CD14-positive monocyte (primary cell): ENCODE results near the gene ZIC5. TPM values are rescaled to one million over a fixed set of nuclear protein-coding genes. Genes with fewer than 3 reads are reported as not detected.

Experiments
- DNase-seq, 3 donors: peaks; one replicate each; pipeline ENCODE4 v3.0.0-alpha.2; 2011 to 2022
- H2AFZ ChIP-seq: 2 replicates; pipeline ENCODE4 v1.6.0; 2012; ENCODE audit warnings: mild to moderate bottlenecking, low read depth, low read length, inconsistent platforms; ENCODE audit not compliant: insufficient read depth, poor library complexity, severe bottlenecking
- H3K27ac ChIP-seq, 2 donors: 1 replicate in 1 of 2; 2 replicates in 1 of 2; pipeline ENCODE4 v1.5.1; 2012 to 2013; ENCODE audit warnings: low read length in 2 of 2, control low read depth in 1 of 2, inconsistent platforms in 1 of 2, low read depth in 1 of 2, mild to moderate bottlenecking in 1 of 2
- H3K27me3 ChIP-seq, 2 donors: one replicate each; pipeline versions ENCODE4 v1.6.0 to v1.6.1; 2011 to 2013; ENCODE audit warnings: low read length in 2 of 2; ENCODE audit not compliant: control insufficient read depth in 2 of 2, insufficient read depth in 2 of 2
- H3K36me3 ChIP-seq, 2 donors: replicated peaks in 1 of 2; 1 replicate in 1 of 2; 2 replicates in 1 of 2; pipeline versions ENCODE4 v1.5.1 to v1.6.1; 2012 to 2013; ENCODE audit warnings: low read length in 2 of 2, control low read depth in 1 of 2, inconsistent platforms in 1 of 2, mild to moderate bottlenecking in 1 of 2; ENCODE audit not compliant: insufficient read depth in 2 of 2, control insufficient read depth in 1 of 2
- H3K4me1 ChIP-seq, 2 donors: 1 replicate in 1 of 2; 2 replicates in 1 of 2; pipeline versions ENCODE4 v1.5.1 to v1.6.1; 2012 to 2013; ENCODE audit warnings: low read length in 2 of 2, control low read depth in 1 of 2, inconsistent platforms in 1 of 2, mild to moderate bottlenecking in 1 of 2, moderate library complexity in 1 of 2; ENCODE audit not compliant: insufficient read depth in 2 of 2, control insufficient read depth in 1 of 2
- H3K4me2 ChIP-seq: replicated peaks from 2 replicates; pipeline ENCODE3; 2012; ENCODE audit warnings: low read length, moderate library complexity, mild to moderate bottlenecking; ENCODE audit not compliant: poor library complexity, severe bottlenecking; ENCODE audit errors: extremely low read depth
- H3K4me3 ChIP-seq, 3 experiments: fragments of 200-600 bp in 1 of 3; sonication (generic) in 1 of 3; replicated peaks in 1 of 3; 1 replicate in 2 of 3; 2 replicates in 1 of 3; pipeline ENCODE4 v1.5.1; 2011 to 2013; ENCODE audit warnings: low read length in 3 of 3, mild to moderate bottlenecking in 3 of 3, control low read depth in 2 of 3, low read depth in 2 of 3, inconsistent platforms in 1 of 3, moderate library complexity in 1 of 3
- H3K79me2 ChIP-seq: 2 replicates; pipeline ENCODE4 v1.6.0; 2012; ENCODE audit warnings: mild to moderate bottlenecking, control low read depth, inconsistent platforms, low read length, moderate library complexity; ENCODE audit not compliant: insufficient read depth
- H3K9ac ChIP-seq: 2 replicates; pipeline ENCODE4 v1.6.0; 2017; ENCODE audit warnings: low read length, mild to moderate bottlenecking; ENCODE audit not compliant: insufficient read depth, poor library complexity, severe bottlenecking
- H3K9me3 ChIP-seq, 2 donors: replicated peaks in 1 of 2; 1 replicate in 1 of 2; 2 replicates in 1 of 2; pipeline versions ENCODE4 v1.5.1 to v1.6.1; 2012 to 2013; ENCODE audit warnings: low read length in 2 of 2, control low read depth in 1 of 2; ENCODE audit not compliant: control insufficient read depth in 1 of 2, insufficient read depth in 1 of 2
- H4K20me1 ChIP-seq: 2 replicates; pipeline ENCODE4 v1.6.0; 2012; ENCODE audit warnings: mild to moderate bottlenecking, low read length, control low read depth, moderate library complexity; ENCODE audit not compliant: insufficient read depth
- H3K27ac Mint-ChIP-seq, 7 donors: one replicate each; pipeline ENCODE4 v1.8.0; 2020; ENCODE audit warnings: mild to moderate bottlenecking in 7 of 7, mixed read lengths in 7 of 7, moderate library complexity in 6 of 7, inconsistent platforms in 2 of 7
- H3K27me3 Mint-ChIP-seq, 3 donors: one replicate each; pipeline ENCODE4 v1.8.0; 2021 to 2022; ENCODE audit warnings: low read depth in 3 of 3, mild to moderate bottlenecking in 3 of 3, mixed read lengths in 3 of 3, moderate library complexity in 3 of 3, inconsistent platforms in 1 of 3
- H3K36me3 Mint-ChIP-seq, 2 donors: one replicate each; pipeline ENCODE4 v1.8.0; 2020; ENCODE audit warnings: mixed read lengths in 2 of 2, inconsistent platforms in 1 of 2, mild to moderate bottlenecking in 1 of 2
- H3K4me1 Mint-ChIP-seq: one replicate; pipeline ENCODE4 v1.8.0; 2020; ENCODE audit warnings: mild to moderate bottlenecking, mixed read lengths
- H3K4me3 Mint-ChIP-seq, 2 donors: one replicate each; pipeline ENCODE4 v1.8.0; 2020; ENCODE audit warnings: mild to moderate bottlenecking in 2 of 2, mixed read lengths in 2 of 2, moderate library complexity in 1 of 2
- H3K9me3 Mint-ChIP-seq, 7 donors: one replicate each; pipeline ENCODE4 v1.8.0; 2020 to 2022; ENCODE audit warnings: mixed read lengths in 7 of 7, mild to moderate bottlenecking in 6 of 7, moderate library complexity in 6 of 7, inconsistent platforms in 2 of 7
- WGBS: methylation state at CpG from one replicate; pipeline ENCODE4 v1.1.5; 2013; ENCODE audit warnings: missing lambda C conversion rate; ENCODE audit not compliant: insufficient coverage; 5-methylcytosine and 5-hydroxymethylcytosine counted together
- intact Hi-C, 2 donors: fragments of 100-400 bp; cut with micrococcal nuclease; formaldehyde crosslinking; loops; one replicate each; pipeline versions ENCODE4 v1.15.0 to v1.15.1; 2023
- polyA plus RNA-seq, 3 donors: library from polyadenylated mRNA; depleted of rRNA in 1 of 3; unstranded in 2 of 3; stranded (reverse) in 1 of 3; fragments of 300-500 nt in 2 of 3; fragments of >200 nt in 1 of 3; fragmentation: Illumina TruSeq in 2 of 3; gene quantifications; 1 replicate in 2 of 3; 2 replicates in 1 of 3; pipeline ENCODE4 v1.2.3, GENCODE V29; 2012 to 2021
- TF ChIP-seq, protein P1 (sequence below): fragments of 200-600 bp; IDR thresholded peaks from one replicate; pipeline ENCODE4 v1.8.0; 2022; ENCODE audit warnings: antibody characterized with exemption, mild to moderate bottlenecking

Gene ZIC5
- polyA plus RNA-seq, 3 donors, result not detected

DNA sequence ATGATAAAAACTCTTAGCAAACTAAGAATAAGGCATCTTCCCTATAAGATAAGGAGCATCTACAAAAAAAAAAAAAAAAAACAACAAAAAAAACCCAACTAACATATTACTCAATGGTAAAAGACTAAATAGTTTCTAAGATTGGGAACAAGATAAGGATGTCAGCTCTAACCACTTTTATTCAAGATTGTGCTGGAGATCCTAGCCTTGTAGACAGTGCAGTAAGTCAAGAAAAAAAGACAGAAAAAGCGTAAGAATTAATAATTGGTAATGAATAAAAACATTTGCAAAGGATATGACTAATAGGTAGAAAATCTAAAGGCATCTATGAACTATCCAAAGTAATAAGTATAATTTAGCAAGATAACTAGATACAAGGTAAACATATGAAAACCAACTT, 43.1 kb upstream of the ZIC5 start:
- Mint-ChIP-seq H3K4me3 (no peak overlapping the region), H3K4me1 (no peaks in the 10 kb centered on the region), H3K27me3 (peaks cover 22 to 51% (median 34%) of the 10 kb centered on the region in 3 donors), H3K27ac (no peak overlapping the region), H3K36me3 (no peaks in the 10 kb centered on the region), H3K9me3 (peaks cover 0 to 7% (median 0%) of the 10 kb centered on the region in 7 donors)
- Histone ChIP-seq H4K20me1 (no peaks in the 10 kb centered on the region), H3K9me3 (no peaks in the 10 kb centered on the region), H3K4me3 (no peak overlapping the region), H3K79me2 (no peaks in the 10 kb centered on the region), H3K4me1 (no peaks in the 10 kb centered on the region), H2AFZ (no peak overlapping the region), H3K36me3 (no peaks in the 10 kb centered on the region), H3K9ac (no peak overlapping the region), H3K4me2 (no peak overlapping the region), H3K27ac (no peak overlapping the region), H3K27me3 (peaks cover 6 to 15% of the 10 kb centered on the region in 2 donors)
- no CpG with 5 or more reads among the region's 1 CpG for WGBS
- DNase-seq, result no peak
- intact Hi-C loops, result no loop called here
- TF ChIP-seq, protein P1, sequence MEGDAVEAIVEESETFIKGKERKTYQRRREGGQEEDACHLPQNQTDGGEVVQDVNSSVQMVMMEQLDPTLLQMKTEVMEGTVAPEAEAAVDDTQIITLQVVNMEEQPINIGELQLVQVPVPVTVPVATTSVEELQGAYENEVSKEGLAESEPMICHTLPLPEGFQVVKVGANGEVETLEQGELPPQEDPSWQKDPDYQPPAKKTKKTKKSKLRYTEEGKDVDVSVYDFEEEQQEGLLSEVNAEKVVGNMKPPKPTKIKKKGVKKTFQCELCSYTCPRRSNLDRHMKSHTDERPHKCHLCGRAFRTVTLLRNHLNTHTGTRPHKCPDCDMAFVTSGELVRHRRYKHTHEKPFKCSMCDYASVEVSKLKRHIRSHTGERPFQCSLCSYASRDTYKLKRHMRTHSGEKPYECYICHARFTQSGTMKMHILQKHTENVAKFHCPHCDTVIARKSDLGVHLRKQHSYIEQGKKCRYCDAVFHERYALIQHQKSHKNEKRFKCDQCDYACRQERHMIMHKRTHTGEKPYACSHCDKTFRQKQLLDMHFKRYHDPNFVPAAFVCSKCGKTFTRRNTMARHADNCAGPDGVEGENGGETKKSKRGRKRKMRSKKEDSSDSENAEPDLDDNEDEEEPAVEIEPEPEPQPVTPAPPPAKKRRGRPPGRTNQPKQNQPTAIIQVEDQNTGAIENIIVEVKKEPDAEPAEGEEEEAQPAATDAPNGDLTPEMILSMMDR, result no peak

GRCh38 chr13:99998261-99998660, 26.7 kb upstream of the ZIC5 start:
- TF ChIP-seq, protein P1, result no peak
- peaks cover 0 to 27% (median 6%) of the 10 kb centered on the region in 7 donors for H3K9me3 Mint-ChIP-seq
- peaks cover 8% of the 10 kb centered on the region for H3K4me1 Mint-ChIP-seq
- no peak overlapping the region for H3K27ac ChIP-seq
- no peak for DNase-seq
- H3K79me2 ChIP-seq, result no peaks in the 10 kb centered on the region
- no peak overlapping the region for H3K4me2 ChIP-seq
- H4K20me1 ChIP-seq, result no peaks in the 10 kb centered on the region
- intact Hi-C loops, result no loop called here
- 84% methylated on average over 5 of the region's 11 CpGs for WGBS
- H3K36me3 ChIP-seq, result no peaks in the 10 kb centered on the region
- no peak overlapping the region for H3K27ac Mint-ChIP-seq
- peaks cover 81 to 93% (median 82%) of the 10 kb centered on the region in 3 donors for H3K27me3 Mint-ChIP-seq
- H3K4me3 ChIP-seq, result no peak overlapping the region
- H3K9ac ChIP-seq, result no peak overlapping the region
- peaks cover 0 to 3% of the 10 kb centered on the region in 2 donors for H3K4me1 ChIP-seq
- H2AFZ ChIP-seq, result no peak overlapping the region
- peak overlapping the region in 1 of 2 donors; percentile 75 for H3K4me3 Mint-ChIP-seq
- H3K27me3 ChIP-seq, result peaks cover 59 to 80% of the 10 kb centered on the region in 2 donors
- peaks cover 6 to 29% of the 10 kb centered on the region in 2 donors for H3K9me3 ChIP-seq
- H3K36me3 Mint-ChIP-seq, result peaks cover 3 to 8% of the 10 kb centered on the region in 2 donors
